Smooth muscle cell (in vitro differentiated cells): Measurements from ENCODE around the gene CCDC81. TPM values are rescaled to one million over a fixed set of nuclear protein-coding genes. Genes with fewer than 3 reads are reported as not detected.

Experiments used
- DNase-seq: peaks from one replicate; lab custom pipeline; 2025; ENCODE audit not compliant: unreplicated experiment; lab: John Stamatoyannopoulos, UW
- H2AFZ ChIP-seq: fragments of 200-600 bp; sonication (generic); 2 replicates; pipeline ENCODE4 v1.6.0; 2016; ENCODE audit warnings: antibody characterized with exemption, low read depth, mild to moderate bottlenecking
- H3F3A ChIP-seq: fragments of 200-600 bp; sonication (generic); 2 replicates; pipeline ENCODE4 v1.6.0; 2017; ENCODE audit warnings: antibody characterized with exemption, low read depth
- H3K27ac ChIP-seq: fragments of 200-600 bp; sonication (generic); 2 replicates; pipeline ENCODE4 v1.5.1; 2016; ENCODE audit warnings: low read depth, mild to moderate bottlenecking
- H3K27me3 ChIP-seq: fragments of 200-600 bp; sonication (generic); 2 replicates; pipeline ENCODE4 v1.6.1; 2016; ENCODE audit warnings: low read depth, mild to moderate bottlenecking
- H3K36me3 ChIP-seq: fragments of 200-600 bp; sonication (generic); 2 replicates; pipeline ENCODE4 v1.5.1; 2016; ENCODE audit warnings: low read depth
- H3K4me1 ChIP-seq: fragments of 200-600 bp; sonication (generic); 2 replicates; pipeline ENCODE4 v1.5.1; 2016; ENCODE audit warnings: low read depth
- H3K4me2 ChIP-seq: fragments of 200-600 bp; sonication (generic); 2 replicates; pipeline ENCODE4 v1.6.0; 2016; ENCODE audit warnings: mild to moderate bottlenecking
- H3K4me3 ChIP-seq: fragments of 200-600 bp; sonication (generic); 2 replicates; pipeline ENCODE4 v1.5.1; 2016; ENCODE audit warnings: mild to moderate bottlenecking
- H3K79me2 ChIP-seq: fragments of 200-600 bp; sonication (generic); 2 replicates; pipeline ENCODE4 v1.6.0; 2016; ENCODE audit warnings: low read depth, mild to moderate bottlenecking
- H3K9ac ChIP-seq: fragments of 200-600 bp; sonication (generic); 2 replicates; pipeline ENCODE4 v1.6.0; 2016; ENCODE audit warnings: low read depth
- H3K9me3 ChIP-seq: fragments of 200-600 bp; sonication (generic); replicated peaks from 2 replicates; pipeline ENCODE4 v1.5.1; 2016; ENCODE audit warnings: low read depth
- H4K20me1 ChIP-seq: fragments of 200-600 bp; sonication (generic); 2 replicates; pipeline ENCODE4 v1.6.0; 2016; ENCODE audit warnings: low read depth
- WGBS: methylation state at CpG from one replicate; pipeline ENCODE4 v1.1.7; 2016; ENCODE audit warnings: low lambda C conversion rate; 5-methylcytosine and 5-hydroxymethylcytosine counted together
- polyA plus RNA-seq: library from polyadenylated mRNA; unstranded; fragments of >200 nt; fragmentation: Nextera tagmentation; extraction: Ambion mirVana; gene quantifications from 2 replicates; pipeline ENCODE4 v1.2.1, GENCODE V29; 2016
- total RNA-seq: library from RNA; depleted of rRNA; stranded (reverse); fragments of >200 nt; gene quantifications from 2 replicates; pipeline ENCODE4 v1.2.3, GENCODE V29; 2014
- TF ChIP-seq, protein P1 (sequence below): fragments of 200-600 bp; sonication (generic); IDR thresholded peaks from 2 replicates; pipeline ENCODE4 v1.5.1; 2017; ENCODE audit warnings: borderline replicate concordance, mild to moderate bottlenecking, antibody characterized with exemption; ENCODE audit not compliant: insufficient read depth, poor library complexity, severe bottlenecking

CCDC81 gene
- total and polyA plus RNA-seq, 2 experiments from 2014 or later: 4.8 to 9.8 TPM

DNA sequence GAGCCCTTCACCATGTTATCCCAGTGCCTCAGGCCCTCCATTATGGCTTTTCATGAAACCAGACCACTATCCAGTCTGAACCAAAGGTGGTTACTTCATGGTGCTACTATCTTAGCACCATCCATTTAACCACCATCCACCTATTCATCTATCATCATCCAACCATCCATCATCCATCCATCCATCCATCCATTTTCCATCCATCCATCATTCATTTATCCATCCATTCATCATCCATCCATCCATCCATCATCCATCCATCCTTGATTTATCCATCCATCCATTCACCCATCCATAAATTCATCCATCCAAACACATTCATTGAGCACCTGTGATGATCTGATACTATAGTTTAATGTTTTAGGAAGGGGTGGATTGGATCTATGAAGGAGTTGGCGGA, 93.5 kb downstream of the CCDC81 start:
- Histone ChIP-seq H3K4me2 (no peak overlapping the region), H3K27ac (no peak overlapping the region), H3F3A (no peaks in the 10 kb centered on the region), H3K9ac (no peak overlapping the region), H3K36me3 (no peaks in the 10 kb centered on the region), H4K20me1 (no peaks in the 10 kb centered on the region), H2AFZ (no peak overlapping the region), H3K27me3 (no peaks in the 10 kb centered on the region), H3K9me3 (no peaks in the 10 kb centered on the region), H3K4me3 (no peak overlapping the region), H3K79me2 (no peaks in the 10 kb centered on the region), H3K4me1 (no peaks in the 10 kb centered on the region)
- no peak for DNase-seq
- WGBS: 100% methylated on average over 1 of the region's 1 CpG
- TF ChIP-seq, protein P1, sequence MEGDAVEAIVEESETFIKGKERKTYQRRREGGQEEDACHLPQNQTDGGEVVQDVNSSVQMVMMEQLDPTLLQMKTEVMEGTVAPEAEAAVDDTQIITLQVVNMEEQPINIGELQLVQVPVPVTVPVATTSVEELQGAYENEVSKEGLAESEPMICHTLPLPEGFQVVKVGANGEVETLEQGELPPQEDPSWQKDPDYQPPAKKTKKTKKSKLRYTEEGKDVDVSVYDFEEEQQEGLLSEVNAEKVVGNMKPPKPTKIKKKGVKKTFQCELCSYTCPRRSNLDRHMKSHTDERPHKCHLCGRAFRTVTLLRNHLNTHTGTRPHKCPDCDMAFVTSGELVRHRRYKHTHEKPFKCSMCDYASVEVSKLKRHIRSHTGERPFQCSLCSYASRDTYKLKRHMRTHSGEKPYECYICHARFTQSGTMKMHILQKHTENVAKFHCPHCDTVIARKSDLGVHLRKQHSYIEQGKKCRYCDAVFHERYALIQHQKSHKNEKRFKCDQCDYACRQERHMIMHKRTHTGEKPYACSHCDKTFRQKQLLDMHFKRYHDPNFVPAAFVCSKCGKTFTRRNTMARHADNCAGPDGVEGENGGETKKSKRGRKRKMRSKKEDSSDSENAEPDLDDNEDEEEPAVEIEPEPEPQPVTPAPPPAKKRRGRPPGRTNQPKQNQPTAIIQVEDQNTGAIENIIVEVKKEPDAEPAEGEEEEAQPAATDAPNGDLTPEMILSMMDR: no peak

- DNase-seq: no peak
- 74% methylated on average over 5 of the region's 5 CpGs for WGBS
Observed at GRCh38 chr11:86469491-86470388, 95.1 kb downstream of the CCDC81 start.

More at GRCh38 chr11:86469491-86470388, 95.1 kb downstream of the CCDC81 start:
- Histone ChIP-seq H3K27me3 (no peaks in the 10 kb centered on the region), H3K4me2 (no peak overlapping the region), H3K27ac (no peak overlapping the region), H3K79me2 (no peaks in the 10 kb centered on the region), H3K9me3 (no peaks in the 10 kb centered on the region), H3K4me3 (no peak overlapping the region), H3K4me1 (no peaks in the 10 kb centered on the region), H4K20me1 (no peaks in the 10 kb centered on the region), H3F3A (no peaks in the 10 kb centered on the region), H2AFZ (no peak overlapping the region), H3K36me3 (no peaks in the 10 kb centered on the region), H3K9ac (no peak overlapping the region)
- TF ChIP-seq, protein P1: no peak

Other genes with a start within 250 kb of the CCDC81 start
- 24.7 and 38.7 TPM in 2 replicates for gene EED, start 130.1 kb upstream of the CCDC81 start, total RNA-seq
- 18.6 and 26.7 TPM in 2 replicates for gene EED, start 130.1 kb upstream of the CCDC81 start, polyA plus RNA-seq
- gene HIKESHI, start 72.6 kb upstream of the CCDC81 start, total RNA-seq: 63.0 and 75.3 TPM in 2 replicates
- gene HIKESHI, start 72.6 kb upstream of the CCDC81 start, polyA plus RNA-seq: 71.1 and 75.1 TPM in 2 replicates